ENCODE data around the gene TPT1. TPM values are rescaled to one million over a fixed set of nuclear protein-coding genes. Genes with fewer than 3 reads are reported as not detected.

Gene TPT1
- total RNA-seq, 5 donors from 2014 or later (not counting 1 experiment from before 2014, with no cell fraction given) = 6,680 to 8,997 (median 7,956) TPM

DNA sequence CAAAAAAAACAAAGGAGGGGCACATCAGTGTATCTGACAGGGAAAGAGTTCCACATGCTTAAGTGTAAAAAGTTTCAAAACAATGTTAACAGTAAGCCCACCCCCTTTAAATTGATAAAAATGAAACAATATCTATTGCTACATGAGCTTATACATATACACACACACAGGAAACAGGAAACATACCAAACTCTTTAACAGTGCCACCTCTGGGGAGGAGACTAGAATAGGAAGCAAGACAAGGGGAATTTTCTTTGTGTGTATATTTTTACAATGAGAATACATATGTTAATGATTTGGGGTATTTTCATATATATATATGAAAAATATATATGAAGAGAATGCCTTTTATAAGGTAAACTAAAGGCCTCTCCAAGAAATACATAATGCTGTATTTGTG lies 44.7 kb downstream of the TPT1 start:
- no peaks in the 10 kb centered on the region for H3K27me3 Mint-ChIP-seq
- peak overlapping the region in 1 of 3 donors; percentile 56 for H3K4me3 Mint-ChIP-seq

GRCh38 chr13:45295536-45295935 lies 45.4 kb downstream of the TPT1 start:
- Mint-ChIP-seq H3K27ac (peak overlapping the region in 1 of 2 donors; percentile 48), H3K36me3 (no peaks in the 10 kb centered on the region), H3K4me1 (peaks cover 41 to 45% (median 43%) of the 10 kb centered on the region in 3 donors), H3K27me3 (no peaks in the 10 kb centered on the region), H3K4me3 (no peak overlapping the region), H3K9me3 (no peaks in the 10 kb centered on the region)
- POLR2A ChIA-PET = no interaction called here
- no peaks in the 10 kb centered on the region for H3K36me3 ChIP-seq (ENCODE audit: control insufficient read depth in 2 of 2, extremely low read depth in 1 of 2, insufficient read depth in 1 of 2, low read length in 1 of 2)
- peaks cover 22 to 37% of the 10 kb centered on the region in 2 experiments for H3K4me1 ChIP-seq (ENCODE audit: control insufficient read depth in 1 of 2, extremely low read depth in 1 of 2, insufficient read depth in 2 of 2, low read length in 2 of 2)
- ATAC-seq (replicated peaks in 1 of 4) = no peak
- H3K27ac ChIP-seq (ENCODE audit: low read length) = no peak overlapping the region
- no peaks in the 10 kb centered on the region for H3K27me3 ChIP-seq (replicated peaks in 1 of 2; ENCODE audit: control insufficient read depth in 2 of 2, extremely low read depth in 1 of 2, insufficient read depth in 2 of 2, low read length in 1 of 2)
- 57% methylated on average over 4 of the region's 7 CpGs for WGBS (ENCODE audit: insufficient coverage)
- H3K9me3 ChIP-seq = no peaks in the 10 kb centered on the region
- CTCF ChIA-PET = no interaction called here
- no peak overlapping the region for H3K4me3 ChIP-seq (ENCODE audit: control insufficient read depth in 1 of 2, extremely low read depth in 1 of 2, low read length in 1 of 2)
- DNase-seq = no peak

More for the DNA sequence above, 44.7 kb downstream of the TPT1 start:
- ChIA-PET POLR2A (no interaction called here), CTCF (no interaction called here)
- Histone ChIP-seq H3K9me3 (no peaks in the 10 kb centered on the region), H3K36me3 (ENCODE audit: control insufficient read depth in 2 of 2, extremely low read depth in 1 of 2, insufficient read depth in 1 of 2, low read length in 1 of 2) (no peaks in the 10 kb centered on the region), H3K4me1 (ENCODE audit: control insufficient read depth in 1 of 2, extremely low read depth in 1 of 2, insufficient read depth in 2 of 2, low read length in 2 of 2) (peaks cover 22 to 40% of the 10 kb centered on the region in 2 experiments), H3K27ac (ENCODE audit: low read length) (no peak overlapping the region), H3K4me3 (ENCODE audit: control insufficient read depth in 1 of 2, extremely low read depth in 1 of 2, low read length in 1 of 2) (no peak overlapping the region), H3K27me3 (replicated peaks in 1 of 2; ENCODE audit: control insufficient read depth in 2 of 2, extremely low read depth in 1 of 2, insufficient read depth in 2 of 2, low read length in 1 of 2) (no peaks in the 10 kb centered on the region)
- H3K27ac Mint-ChIP-seq = peak overlapping the region; percentile 85 to 93
- H3K9me3 Mint-ChIP-seq = no peaks in the 10 kb centered on the region
- peaks cover 41 to 47% (median 43%) of the 10 kb centered on the region in 3 donors for H3K4me1 Mint-ChIP-seq
- DNase-seq (peak in 1 of 35 experiments; percentile 40), ATAC-seq (replicated peaks in 1 of 4) (peak in 3 of 4 experiments; percentile 52 to 60 (median 55))
- H3K36me3 Mint-ChIP-seq = no peaks in the 10 kb centered on the region

- no CpG with 5 or more reads among the region's 1 CpG for WGBS (ENCODE audit: insufficient coverage)
- Mint-ChIP-seq H3K4me3 (no peak overlapping the region), H3K4me1 (peaks cover 18 to 23% (median 19%) of the 10 kb centered on the region in 3 donors), H3K27me3 (no peaks in the 10 kb centered on the region), H3K9me3 (no peaks in the 10 kb centered on the region), H3K36me3 (peaks cover 6% of the 10 kb centered on the region), H3K27ac (peak overlapping the region; percentile 7 to 24)
- H3K27ac ChIP-seq (ENCODE audit: low read length) = no peak overlapping the region
- ChIA-PET CTCF (interaction anchor here (0.6 to 0.7 kb wide), 2 partner anchors 8 to 17 kb away, joined by 5 to 9 read pairs; no protein-coding TSS in a partner anchor), POLR2A (no interaction called here)
- peaks cover 10 to 16% of the 10 kb centered on the region in 2 experiments for H3K4me1 ChIP-seq (ENCODE audit: control insufficient read depth in 1 of 2, extremely low read depth in 1 of 2, insufficient read depth in 2 of 2, low read length in 2 of 2)
- H3K36me3 ChIP-seq (ENCODE audit: control insufficient read depth in 2 of 2, extremely low read depth in 1 of 2, insufficient read depth in 1 of 2, low read length in 1 of 2) = peaks cover 5 to 7% of the 10 kb centered on the region in 2 donors
- ATAC-seq (replicated peaks in 1 of 4) (no peak), DNase-seq (no peak)
- H3K9me3 ChIP-seq = no peaks in the 10 kb centered on the region
- no peak overlapping the region for H3K4me3 ChIP-seq (ENCODE audit: control insufficient read depth in 1 of 2, extremely low read depth in 1 of 2, low read length in 1 of 2)
- H3K27me3 ChIP-seq (replicated peaks in 1 of 2; ENCODE audit: control insufficient read depth in 2 of 2, extremely low read depth in 1 of 2, insufficient read depth in 2 of 2, low read length in 1 of 2) = no peaks in the 10 kb centered on the region
These were observed 48.8 kb downstream of the TPT1 start for GRCh38 chr13:45292176-45292575.

DNA sequence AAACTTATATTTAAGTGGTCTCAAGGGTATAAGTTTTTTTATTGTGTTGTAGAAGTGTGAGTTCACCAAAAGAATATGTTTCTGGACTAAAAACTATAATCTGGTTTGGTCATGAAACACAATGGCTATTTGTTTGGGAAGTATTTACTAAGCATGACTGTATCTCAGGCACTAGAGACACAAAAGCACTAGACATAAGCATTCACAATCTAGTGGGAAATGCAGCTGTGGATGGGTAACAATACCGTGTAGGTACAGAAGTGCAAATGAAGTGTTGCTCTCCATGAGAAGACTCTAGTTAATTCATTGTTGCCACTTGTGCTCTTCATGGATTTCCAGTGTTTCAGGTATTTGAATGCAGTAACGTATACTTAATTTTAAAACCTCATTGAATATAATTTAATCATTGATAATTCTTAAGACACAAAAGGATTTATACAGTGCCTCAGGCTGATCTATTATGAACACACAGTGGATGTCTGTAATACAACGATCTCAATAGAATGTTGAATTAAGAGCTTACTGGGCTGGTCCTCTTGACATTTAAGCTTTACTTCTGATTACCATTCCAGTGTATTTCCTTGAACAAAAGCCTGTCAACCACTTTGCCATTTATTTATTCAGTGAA lies 50.9 kb downstream of the TPT1 start:
- no peak overlapping the region for H3K4me3 Mint-ChIP-seq
- CTCF ChIA-PET = interaction anchor here in 1 of 2 donors (1.0 kb wide), 1 partner anchor 10 kb away, joined by 3 read pairs; no protein-coding TSS in a partner anchor
- Histone ChIP-seq H3K4me3 (ENCODE audit: control insufficient read depth in 1 of 2, extremely low read depth in 1 of 2, low read length in 1 of 2) (no peak overlapping the region), H3K27ac (ENCODE audit: low read length) (no peak overlapping the region), H3K27me3 (replicated peaks in 1 of 2; ENCODE audit: control insufficient read depth in 2 of 2, extremely low read depth in 1 of 2, insufficient read depth in 2 of 2, low read length in 1 of 2) (no peaks in the 10 kb centered on the region), H3K4me1 (ENCODE audit: control insufficient read depth in 1 of 2, extremely low read depth in 1 of 2, insufficient read depth in 2 of 2, low read length in 2 of 2) (no peaks in the 10 kb centered on the region), H3K9me3 (no peaks in the 10 kb centered on the region), H3K36me3 (ENCODE audit: control insufficient read depth in 2 of 2, extremely low read depth in 1 of 2, insufficient read depth in 1 of 2, low read length in 1 of 2) (peaks cover 5 to 7% of the 10 kb centered on the region in 2 donors)
- no peaks in the 10 kb centered on the region for H3K27me3 Mint-ChIP-seq
- H3K36me3 Mint-ChIP-seq = peaks cover 13% of the 10 kb centered on the region
- ATAC-seq (replicated peaks in 1 of 4) (no peak), DNase-seq (no peak)
- no peak overlapping the region for H3K27ac Mint-ChIP-seq
- POLR2A ChIA-PET = interaction anchor here in 1 of 2 donors (0.6 kb wide), 1 partner anchor 617 kb away, joined by 3 read pairs; no protein-coding TSS in a partner anchor
- 100% methylated on average over 1 of the region's 3 CpGs for WGBS (ENCODE audit: insufficient coverage)
- no peaks in the 10 kb centered on the region for H3K9me3 Mint-ChIP-seq
- H3K4me1 Mint-ChIP-seq = peaks cover 0 to 3% (median 2%) of the 10 kb centered on the region in 3 donors

Other genes with a start within 250 kb of the TPT1 start
- gene GTF2F2, start 220.7 kb downstream of the TPT1 start, total RNA-seq = 10 to 100 TPM; 12.9 to 17.0 (median 15.6) TPM
- gene KCTD4, start 140.1 kb downstream of the TPT1 start, total RNA-seq = not detected
- gene SLC25A30, start 77.2 kb upstream of the TPT1 start, total RNA-seq = 10 to 100 TPM; 19.5 to 25.9 (median 24.2) TPM
- 10 to 100 TPM; 40.0 to 47.0 (median 42.3) TPM for gene COG3, start 123.8 kb upstream of the TPT1 start, total RNA-seq

Data from T-cell (primary cell).